HCT116 (cell line): ENCODE results near the gene TJP3. TPM values are rescaled to one million over a fixed set of nuclear protein-coding genes. Genes with fewer than 3 reads are reported as not detected.

Source experiments
- ATAC-seq: fragments of 200-7000 bp; cut with Tn5 transposase; 2 replicates; pipeline ENCODE4 v1.9.1; 2020; ENCODE audit warnings: mild to moderate bottlenecking, moderate library complexity
- BruUV-seq: library from RNA; stranded (reverse); fragments of 400-500 nt; replicated peaks from 2 replicates; lab custom pipeline; 2021; lab: Mats Ljungman, UMichigan
- CTCF ChIA-PET: fragments of 300-600 bp; sonication (Branson Sonifier 250); formaldehyde crosslinking; loops from one replicate; lab custom pipeline; 2021; ENCODE audit warnings: antibody characterized with exemption; lab: Charles Lee
- POLR2A ChIA-PET: fragments of 300-600, 350-600 bp; sonication (Branson Sonifier 250); formaldehyde crosslinking; loops from one replicate; lab custom pipeline; 2021; ENCODE audit warnings: antibody characterized with exemption; lab: Charles Lee
- RAD21 ChIA-PET, 2 experiments: fragments of 300-600 bp; sonication (Branson Sonifier 250); formaldehyde crosslinking; loops; one replicate each; lab custom pipeline; 2023; ENCODE audit warnings: low total read pairs in 2 of 2; ENCODE audit not compliant: uncharacterized antibody in 2 of 2, unreplicated experiment in 2 of 2, low non-redundant PET in 1 of 2; lab: Charles Lee
- DNase-seq: peaks from one replicate; pipeline ENCODE4 v3.0.0-alpha.2; 2010; ENCODE audit warnings: low read depth, low spot score
- H2AFZ ChIP-seq: fragments of 200-600 bp; shearing (Covaris generic), sonication (generic); 2 replicates; pipeline ENCODE4 v1.6.1; 2017; ENCODE audit warnings: low read depth, mixed run types, mixed read lengths, antibody characterized with exemption, low read length; ENCODE audit not compliant: poor library complexity, severe bottlenecking
- H3K27ac ChIP-seq: 2 replicates; pipeline ENCODE4 v1.5.1; 2012; ENCODE audit warnings: low read depth, low read length
- H3K27me3 ChIP-seq: fragments of 200-600 bp; sonication (generic); 2 replicates; pipeline ENCODE4 v1.6.1; 2016; ENCODE audit warnings: mixed run types, low read length, mixed read lengths; ENCODE audit not compliant: insufficient read depth
- H3K36me3 ChIP-seq, 2 experiments: fragments of 200-500 bp in 1 of 2; fragments of 200-600 bp in 1 of 2; sonication (Bioruptor generic) in 1 of 2; sonication (generic) in 1 of 2; 2 replicates each; pipeline versions ENCODE4 v1.5.1 to v1.6.1; 2014 to 2016; ENCODE audit warnings: low read length in 2 of 2, inconsistent platforms in 1 of 2, mixed read lengths in 1 of 2, mixed run types in 1 of 2; ENCODE audit not compliant: insufficient read depth in 2 of 2, control insufficient read depth in 1 of 2
- H3K4me1 ChIP-seq, 2 experiments: fragments of 200-600 bp in 1 of 2; sonication (generic) in 1 of 2; 2 replicates each; pipeline versions ENCODE4 v1.5.1 to v1.6.1; 2012 to 2017; ENCODE audit warnings: low read length in 2 of 2, inconsistent platforms in 1 of 2, mild to moderate bottlenecking in 1 of 2, mixed read lengths in 1 of 2, mixed run types in 1 of 2, moderate library complexity in 1 of 2; ENCODE audit not compliant: insufficient read depth in 2 of 2, control insufficient read depth in 1 of 2
- H3K4me2 ChIP-seq: fragments of 200-600 bp; sonication (generic); 2 replicates; pipeline ENCODE4 v1.6.1; 2017; ENCODE audit warnings: mixed run types, low read length, mixed read lengths
- H3K4me3 ChIP-seq, 2 experiments: fragments of 200-600 bp in 1 of 2; sonication (generic) in 1 of 2; replicated peaks in 1 of 2; 2 replicates each; pipeline ENCODE4 v1.5.1; 2011 to 2016; ENCODE audit warnings: low read length in 2 of 2, control low read depth in 1 of 2, low read depth in 1 of 2, mild to moderate bottlenecking in 1 of 2, mixed read lengths in 1 of 2, mixed run types in 1 of 2
- H3K79me2 ChIP-seq: fragments of 200-600 bp; sonication (generic); 2 replicates; pipeline ENCODE4 v1.6.1; 2017; ENCODE audit warnings: mild to moderate bottlenecking, mixed run types, low read length, moderate library complexity, mixed read lengths; ENCODE audit not compliant: insufficient read depth
- H3K9ac ChIP-seq: fragments of 200-600 bp; sonication (generic); 2 replicates; pipeline ENCODE4 v1.6.1; 2016; ENCODE audit warnings: low read length, mixed read lengths
- H3K9me2 ChIP-seq: fragments of 200-600 bp; sonication (generic), shearing (Covaris generic); 2 replicates; pipeline ENCODE4 v1.6.1; 2017; ENCODE audit warnings: mixed run types, mild to moderate bottlenecking, moderate library complexity; ENCODE audit not compliant: insufficient read depth
- H3K9me3 ChIP-seq, 2 experiments: fragments of 200-500 bp in 1 of 2; fragments of 200-600 bp in 1 of 2; sonication (Bioruptor generic) in 1 of 2; sonication (generic) in 1 of 2; 2 replicates each; pipeline ENCODE4 v1.6.1; 2014 to 2017; ENCODE audit warnings: low read length in 2 of 2, mixed read lengths in 2 of 2, inconsistent platforms in 1 of 2, low read depth in 1 of 2, mild to moderate bottlenecking in 1 of 2, mixed run types in 1 of 2, moderate library complexity in 1 of 2; ENCODE audit not compliant: control insufficient read depth in 1 of 2, insufficient read depth in 1 of 2
- H4K20me1 ChIP-seq: fragments of 200-600 bp; sonication (generic), shearing (Covaris generic); 2 replicates; pipeline ENCODE4 v1.6.1; 2017; ENCODE audit warnings: mixed run types, mild to moderate bottlenecking, moderate library complexity; ENCODE audit not compliant: insufficient read depth
- CBX3 ChIP-seq: IDR thresholded peaks from 2 replicates; pipeline ENCODE4 v1.6.1; 2012; ENCODE audit warnings: low read depth
- CEBPB ChIP-seq: IDR thresholded peaks from 2 replicates; pipeline ENCODE4 v1.6.1; 2012; ENCODE audit warnings: low read depth
- CTCF ChIP-seq, 3 experiments: fragments of 200-600 bp in 1 of 3; sonication (generic) in 1 of 3; IDR thresholded peaks in 2 of 3; conservative IDR thresholded peaks in 1 of 3; 2 replicates each; pipeline ENCODE4 v1.5.1; 2012 to 2017; ENCODE audit warnings: low read depth in 2 of 3, low read length in 2 of 3, antibody characterized with exemption in 1 of 3, borderline replicate concordance in 1 of 3, control low read depth in 1 of 3, mild to moderate bottlenecking in 1 of 3, mixed read lengths in 1 of 3, mixed run types in 1 of 3, moderate library complexity in 1 of 3; ENCODE audit not compliant: insufficient read depth in 1 of 3
- EGR1 ChIP-seq: IDR thresholded peaks from 2 replicates; pipeline ENCODE4 v1.6.1; 2012; ENCODE audit warnings: low read depth
- ELF1 ChIP-seq: IDR thresholded peaks from 2 replicates; pipeline ENCODE4 v1.6.1; 2012; ENCODE audit warnings: low read depth, borderline replicate concordance
- EZH2 ChIP-seq: fragments of 200-600 bp; sonication (generic); IDR thresholded peaks from 2 replicates; pipeline ENCODE4 v1.6.1; 2017; ENCODE audit warnings: antibody characterized with exemption, mixed run types
- SIN3A ChIP-seq: IDR thresholded peaks from 2 replicates; pipeline ENCODE4 v1.6.1; 2012; ENCODE audit warnings: low read depth
- SRF ChIP-seq: IDR thresholded peaks from 2 replicates; pipeline ENCODE4 v1.6.1; 2012; ENCODE audit warnings: low read depth
- ZNF274 ChIP-seq: fragments of 200-500 bp; sonication (Bioruptor generic); IDR thresholded peaks from 2 replicates; pipeline ENCODE4 v1.6.1; 2014; ENCODE audit warnings: mild to moderate bottlenecking, low read depth, low read length, inconsistent platforms
- intact Hi-C: fragments of 100-400 bp; cut with micrococcal nuclease; formaldehyde crosslinking; loops from 2 replicates; pipeline ENCODE4 v1.10.0; 2022
- total RNA-seq: library from RNA; stranded (reverse); gene quantifications from one replicate; pipeline ENCODE4 v1.2.1, GENCODE V29; 2021; ENCODE audit not compliant: unreplicated experiment
- TF ChIP-seq, protein P1 (sequence below): IDR thresholded peaks from 2 replicates; pipeline ENCODE4 v1.6.1; 2011; ENCODE audit warnings: mild to moderate bottlenecking, low read length, moderate library complexity; ENCODE audit not compliant: insufficient replicate concordance; ENCODE audit errors: extremely low read depth

The TJP3 gene
- total RNA-seq, 1 experiment from 2014 or later: 69.6 TPM

DNA sequence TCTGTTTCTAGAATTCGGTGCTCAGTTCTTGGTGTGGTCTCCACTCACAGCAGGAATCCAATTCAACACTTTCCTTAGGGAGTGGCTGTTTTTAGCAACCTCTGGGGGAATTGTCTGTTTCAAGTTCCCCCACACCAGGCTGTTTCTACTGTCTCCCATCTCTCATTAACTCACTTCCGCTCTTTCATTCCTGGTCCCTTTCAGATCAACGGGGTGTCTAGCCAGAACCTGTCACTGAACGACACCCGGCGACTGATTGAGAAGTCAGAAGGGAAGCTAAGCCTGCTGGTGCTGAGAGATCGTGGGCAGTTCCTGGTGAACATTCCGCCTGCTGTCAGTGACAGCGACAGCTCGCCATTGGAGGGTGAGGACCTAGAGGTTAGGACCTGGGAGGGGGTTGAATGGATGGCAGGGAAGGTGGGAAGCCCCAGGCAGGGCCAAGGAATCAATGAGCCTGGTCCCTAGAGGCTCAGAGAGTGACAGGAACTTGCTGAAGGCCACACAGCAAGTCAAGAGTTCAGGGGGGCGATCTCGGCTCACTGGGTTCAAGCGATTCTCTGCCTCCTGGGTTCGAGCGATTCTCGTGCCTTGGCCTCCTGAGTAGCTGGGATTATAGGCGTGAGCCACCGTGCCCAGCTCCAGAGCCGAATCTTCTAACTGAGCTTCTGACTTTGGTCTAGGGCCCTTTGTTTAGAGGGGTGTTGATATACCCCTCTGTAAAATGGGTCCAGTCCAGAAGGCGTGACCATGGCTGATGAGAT, 25.5 kb downstream of the TJP3 start (continued):
- TF ChIP-seq CTCF (IDR thresholded peaks at IDR 0.05 in 2 of 3, conservative IDR thresholded peaks at IDR 0.05 in 1 of 3; ENCODE audit: borderline replicate concordance in 1 of 3, insufficient read depth in 1 of 3, low read depth in 2 of 3, low read length in 2 of 3) (no peak), CBX3 (no peak)
- TF ChIP-seq, protein P1, sequence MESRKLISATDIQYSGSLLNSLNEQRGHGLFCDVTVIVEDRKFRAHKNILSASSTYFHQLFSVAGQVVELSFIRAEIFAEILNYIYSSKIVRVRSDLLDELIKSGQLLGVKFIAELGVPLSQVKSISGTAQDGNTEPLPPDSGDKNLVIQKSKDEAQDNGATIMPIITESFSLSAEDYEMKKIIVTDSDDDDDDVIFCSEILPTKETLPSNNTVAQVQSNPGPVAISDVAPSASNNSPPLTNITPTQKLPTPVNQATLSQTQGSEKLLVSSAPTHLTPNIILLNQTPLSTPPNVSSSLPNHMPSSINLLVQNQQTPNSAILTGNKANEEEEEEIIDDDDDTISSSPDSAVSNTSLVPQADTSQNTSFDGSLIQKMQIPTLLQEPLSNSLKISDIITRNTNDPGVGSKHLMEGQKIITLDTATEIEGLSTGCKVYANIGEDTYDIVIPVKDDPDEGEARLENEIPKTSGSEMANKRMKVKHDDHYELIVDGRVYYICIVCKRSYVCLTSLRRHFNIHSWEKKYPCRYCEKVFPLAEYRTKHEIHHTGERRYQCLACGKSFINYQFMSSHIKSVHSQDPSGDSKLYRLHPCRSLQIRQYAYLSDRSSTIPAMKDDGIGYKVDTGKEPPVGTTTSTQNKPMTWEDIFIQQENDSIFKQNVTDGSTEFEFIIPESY: no peak
- TF ChIP-seq, all 23 proteins: peak for 0

DNA sequence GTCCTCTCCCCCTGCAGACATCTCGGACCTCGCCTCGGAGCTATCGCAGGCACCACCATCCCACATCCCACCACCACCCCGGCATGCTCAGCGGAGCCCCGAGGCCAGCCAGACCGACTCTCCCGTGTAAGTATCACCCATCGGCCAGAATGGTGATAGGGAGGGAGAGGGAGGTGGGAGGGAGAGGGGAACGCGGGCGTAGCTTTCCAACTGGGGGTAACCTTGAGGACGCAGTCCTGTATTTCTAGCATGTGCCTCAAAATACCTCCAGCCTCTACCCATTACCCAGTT, 26.1 kb downstream of the TJP3 start:
- H2AFZ ChIP-seq: no peak overlapping the region
- no peak for ATAC-seq
- peaks cover 0 to 3% of the 10 kb centered on the region in 2 experiments; a peak in 2 of 4 replicates for H3K36me3 ChIP-seq
- CTCF ChIA-PET: no interaction called here
- no peaks in the 10 kb centered on the region for H4K20me1 ChIP-seq
- no peak overlapping the region for H3K9ac ChIP-seq
- no peaks in the 10 kb centered on the region for H3K27me3 ChIP-seq
- H3K9me2 ChIP-seq: no peaks in the 10 kb centered on the region
- H3K4me1 ChIP-seq: peaks cover 5 to 19% of the 10 kb centered on the region in 2 experiments
- H3K79me2 ChIP-seq: no peaks in the 10 kb centered on the region
- H3K4me3 ChIP-seq: no peak overlapping the region
- RAD21 ChIA-PET: no interaction called here
- no peak for DNase-seq
- intact Hi-C loops: no loop called here
- POLR2A ChIA-PET: interaction anchor here (0.6 kb wide), 1 partner anchor 12 kb away, joined by 5 read pairs; no protein-coding TSS in a partner anchor
- BruUV-seq: no TSS peak
- TF ChIP-seq SIN3A: no peak
- no peak for TF ChIP-seq SRF
- no peak for TF ChIP-seq ZNF274
- TF ChIP-seq EGR1: no peak
- no peak for TF ChIP-seq ELF1
- TF ChIP-seq EZH2: no peak
- TF ChIP-seq CEBPB: no peak
- TF ChIP-seq, all 23 proteins: peak for 0
- Histone ChIP-seq H3K9me3 (no peaks in the 10 kb centered on the region), H3K4me2 (no peak overlapping the region), H3K27ac (no peak overlapping the region)
